ENCODE measurements around the gene SH3D19. TPM values are rescaled to one million over a fixed set of nuclear protein-coding genes. Genes with fewer than 3 reads are reported as not detected.
"Not testable (repeated sequence)": the region's sequence is repeated elsewhere in the genome, so short reads cannot be mapped to it uniquely, and the experiment has no call there.

Gene SH3D19
- total RNA-seq, 2 experiments from 2014 or later, result not detected

GRCh38 chr4:151147000-151147399 is 178.4 kb downstream of the SH3D19 start:
- ATAC-seq (no peak), DNase-seq (no peak)
- no peak overlapping the region for H3K27ac Mint-ChIP-seq
- H3K27me3 Mint-ChIP-seq, result peaks cover 6% of the 10 kb centered on the region
- H3K4me3 Mint-ChIP-seq, result no peak overlapping the region
- CTCF ChIA-PET, result no interaction called here
- no peaks in the 10 kb centered on the region for H3K36me3 Mint-ChIP-seq
- H3K9me3 Mint-ChIP-seq (ENCODE audit: low read depth), result no peaks in the 10 kb centered on the region
- H3K4me1 Mint-ChIP-seq, result peaks cover 5% of the 10 kb centered on the region

GRCh38 chr4:151144329-151145072 is 180.9 kb downstream of the SH3D19 start:
- H3K9me3 Mint-ChIP-seq (ENCODE audit: low read depth), result no peaks in the 10 kb centered on the region
- H3K27ac Mint-ChIP-seq, result no peak overlapping the region
- CTCF ChIA-PET, result no interaction called here
- no peaks in the 10 kb centered on the region for H3K36me3 Mint-ChIP-seq
- H3K4me1 Mint-ChIP-seq, result no peaks in the 10 kb centered on the region
- no peak for DNase-seq
- H3K4me3 Mint-ChIP-seq, result no peak overlapping the region
- ATAC-seq, result no peak
- H3K27me3 Mint-ChIP-seq, result no peaks in the 10 kb centered on the region

- CTCF ChIA-PET, result no interaction called here
- no peaks in the 10 kb centered on the region for H3K4me1 Mint-ChIP-seq
- H3K36me3 Mint-ChIP-seq, result no peaks in the 10 kb centered on the region
Measured at GRCh38 chr4:151143811-151144210, 181.6 kb downstream of the SH3D19 start.

GRCh38 chr4:151143162-151143561 is 182.2 kb downstream of the SH3D19 start:
- Mint-ChIP-seq H3K27ac (no peak overlapping the region), H3K36me3 (no peaks in the 10 kb centered on the region), H3K4me1 (no peaks in the 10 kb centered on the region), H3K9me3 (ENCODE audit: low read depth) (no peaks in the 10 kb centered on the region), H3K27me3 (no peaks in the 10 kb centered on the region), H3K4me3 (no peak overlapping the region)
- DNase-seq (no peak), ATAC-seq (no peak)
- CTCF ChIA-PET, result no interaction called here

More at GRCh38 chr4:151143811-151144210, 181.6 kb downstream of the SH3D19 start:
- DNase-seq (no peak), ATAC-seq (no peak)
- H3K9me3 Mint-ChIP-seq (ENCODE audit: low read depth), result no peaks in the 10 kb centered on the region
- H3K4me3 Mint-ChIP-seq, result no peak overlapping the region
- no peak overlapping the region for H3K27ac Mint-ChIP-seq
- H3K27me3 Mint-ChIP-seq, result no peaks in the 10 kb centered on the region

- DNase-seq (no peak), ATAC-seq (no peak)
- Mint-ChIP-seq H3K27ac (no peak overlapping the region), H3K27me3 (no peaks in the 10 kb centered on the region), H3K4me1 (no peaks in the 10 kb centered on the region), H3K4me3 (no peak overlapping the region), H3K36me3 (no peaks in the 10 kb centered on the region), H3K9me3 (ENCODE audit: low read depth) (no peaks in the 10 kb centered on the region)
- CTCF ChIA-PET, result no interaction called here
Measured at GRCh38 chr4:151142758-151143157, 182.6 kb downstream of the SH3D19 start.

- H3K4me1 Mint-ChIP-seq, result no peaks in the 10 kb centered on the region
- no peaks in the 10 kb centered on the region for H3K36me3 Mint-ChIP-seq
- DNase-seq, result no peak
- H3K27me3 Mint-ChIP-seq, result no peaks in the 10 kb centered on the region
- ATAC-seq, result no peak
- H3K27ac Mint-ChIP-seq, result no peak overlapping the region
- CTCF ChIA-PET, result no interaction called here
- H3K9me3 Mint-ChIP-seq (ENCODE audit: low read depth), result no peaks in the 10 kb centered on the region
- H3K4me3 Mint-ChIP-seq, result no peak overlapping the region
Measured at GRCh38 chr4:151139814-151140213, 185.6 kb downstream of the SH3D19 start.

GRCh38 chr4:151136048-151136447 is 189.4 kb downstream of the SH3D19 start:
- CTCF ChIA-PET; H3K36me3 Mint-ChIP-seq; H3K9me3 Mint-ChIP-seq (ENCODE audit: low read depth); H3K4me1 Mint-ChIP-seq; H3K27me3 Mint-ChIP-seq; DNase-seq; ATAC-seq; H3K4me3 Mint-ChIP-seq; H3K27ac Mint-ChIP-seq: not testable (repeated sequence)

- H3K4me1 Mint-ChIP-seq, result no peaks in the 10 kb centered on the region
- H3K9me3 Mint-ChIP-seq (ENCODE audit: low read depth), result no peaks in the 10 kb centered on the region
- no peak overlapping the region for H3K4me3 Mint-ChIP-seq
- H3K36me3 Mint-ChIP-seq, result no peaks in the 10 kb centered on the region
- H3K27me3 Mint-ChIP-seq, result peaks cover 3% of the 10 kb centered on the region
- no peak for DNase-seq
- CTCF ChIA-PET, result interaction anchor here (0.7 kb wide), 2 partner anchors 16 to 105 kb away, joined by 3 to 4 read pairs; no protein-coding TSS in a partner anchor
- ATAC-seq, result no peak
- H3K27ac Mint-ChIP-seq, result no peak overlapping the region
Measured at GRCh38 chr4:151133311-151133710, 192.1 kb downstream of the SH3D19 start.

- H3K4me1 Mint-ChIP-seq, result no peaks in the 10 kb centered on the region
- CTCF ChIA-PET, result no interaction called here
Measured at GRCh38 chr4:151129796-151130195, 195.6 kb downstream of the SH3D19 start.

GRCh38 chr4:151117371-151117962 is 207.9 kb downstream of the SH3D19 start:
- no peaks in the 10 kb centered on the region for H3K9me3 Mint-ChIP-seq (ENCODE audit: low read depth)
- peaks cover 6% of the 10 kb centered on the region for H3K4me1 Mint-ChIP-seq
- CTCF ChIA-PET, result interaction anchor here (0.8 to 2.3 kb wide), 16 partner anchors 9 to 487 kb away, joined by 3 to 8 read pairs (median 4); partner anchors contain the start of gene LRBA
- no peak overlapping the region for H3K27ac Mint-ChIP-seq
- ATAC-seq (peak; percentile 64), DNase-seq (peak; percentile 68)
- H3K27me3 Mint-ChIP-seq, result no peaks in the 10 kb centered on the region
- H3K4me3 Mint-ChIP-seq, result no peak overlapping the region
- peaks cover 5% of the 10 kb centered on the region for H3K36me3 Mint-ChIP-seq

More at GRCh38 chr4:151129796-151130195, 195.6 kb downstream of the SH3D19 start:
- DNase-seq (no peak), ATAC-seq (no peak)
- no peaks in the 10 kb centered on the region for H3K36me3 Mint-ChIP-seq
- no peaks in the 10 kb centered on the region for H3K9me3 Mint-ChIP-seq (ENCODE audit: low read depth)
- H3K27me3 Mint-ChIP-seq, result peaks cover 3% of the 10 kb centered on the region
- H3K4me3 Mint-ChIP-seq, result no peak overlapping the region
- H3K27ac Mint-ChIP-seq, result no peak overlapping the region

GRCh38 chr4:151114986-151115385 is 210.4 kb downstream of the SH3D19 start:
- CTCF ChIA-PET, result interaction anchor here (0.6 to 2.3 kb wide), 3 partner anchors 15 to 1939 kb away, joined by 3 to 5 read pairs (median 3); no protein-coding TSS in a partner anchor
- Mint-ChIP-seq H3K36me3 (peaks cover 4% of the 10 kb centered on the region), H3K4me3 (no peak overlapping the region), H3K27ac (no peak overlapping the region), H3K4me1 (peaks cover 2% of the 10 kb centered on the region), H3K9me3 (ENCODE audit: low read depth) (no peaks in the 10 kb centered on the region), H3K27me3 (no peaks in the 10 kb centered on the region)
- ATAC-seq (no peak), DNase-seq (no peak)

GRCh38 chr4:151114338-151114737 is 211.1 kb downstream of the SH3D19 start:
- ATAC-seq (no peak), DNase-seq (no peak)
- Mint-ChIP-seq H3K9me3 (ENCODE audit: low read depth) (no peaks in the 10 kb centered on the region), H3K4me1 (peaks cover 2% of the 10 kb centered on the region), H3K4me3 (no peak overlapping the region), H3K36me3 (peaks cover 4% of the 10 kb centered on the region), H3K27me3 (no peaks in the 10 kb centered on the region), H3K27ac (no peak overlapping the region)
- CTCF ChIA-PET, result no interaction called here

- H3K27ac Mint-ChIP-seq, result no peak overlapping the region
- ATAC-seq (no peak), DNase-seq (no peak)
- peaks cover 2% of the 10 kb centered on the region for H3K4me1 Mint-ChIP-seq
- no peaks in the 10 kb centered on the region for H3K9me3 Mint-ChIP-seq (ENCODE audit: low read depth)
- H3K4me3 Mint-ChIP-seq, result no peak overlapping the region
- no peaks in the 10 kb centered on the region for H3K27me3 Mint-ChIP-seq
- H3K36me3 Mint-ChIP-seq, result peaks cover 25% of the 10 kb centered on the region
- CTCF ChIA-PET, result no interaction called here
Measured at GRCh38 chr4:151110236-151110635, 215.2 kb downstream of the SH3D19 start.

GRCh38 chr4:151107063-151107462 is 218.3 kb downstream of the SH3D19 start:
- Mint-ChIP-seq H3K36me3 (peaks cover 46% of the 10 kb centered on the region), H3K27ac (peak overlapping the region; percentile 15), H3K9me3 (ENCODE audit: low read depth) (no peaks in the 10 kb centered on the region), H3K27me3 (no peaks in the 10 kb centered on the region), H3K4me1 (peaks cover 17% of the 10 kb centered on the region), H3K4me3 (no peak overlapping the region)
- ATAC-seq (no peak), DNase-seq (no peak)
- CTCF ChIA-PET, result no interaction called here
